ENCODE measurements around the gene CD3D.

Gene CD3D

GRCh38 chr11:118338637-118339061, 3.9 kb downstream of the CD3D start:
- DNase-seq, result peak; percentile 81 to 83

- DNase-seq, result no peak
Observed at GRCh38 chr11:118334745-118335144, 7.8 kb downstream of the CD3D start.

- no peak for DNase-seq
Observed at GRCh38 chr11:118328745-118329144, 13.8 kb downstream of the CD3D start.

DNA sequence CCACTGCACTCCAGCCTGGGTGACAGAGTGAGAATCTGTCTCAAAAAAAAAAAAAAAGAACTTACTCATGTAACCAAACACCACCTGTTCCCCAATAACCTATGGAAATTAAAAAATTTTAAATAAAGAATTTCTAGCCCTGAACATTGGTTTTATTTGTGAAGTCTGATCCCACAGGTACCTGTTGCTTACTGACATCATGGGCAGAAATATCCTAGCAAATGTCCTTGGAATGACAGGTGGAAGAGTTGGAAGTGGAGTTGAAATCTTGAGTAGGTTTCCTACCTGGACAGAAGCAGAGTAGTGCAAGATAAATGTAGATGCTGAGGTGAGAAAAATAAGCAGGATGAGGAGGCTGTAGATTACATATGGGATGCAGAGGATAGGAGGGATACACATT, 17.2 kb downstream of the CD3D start:
- no peak for DNase-seq

DNA sequence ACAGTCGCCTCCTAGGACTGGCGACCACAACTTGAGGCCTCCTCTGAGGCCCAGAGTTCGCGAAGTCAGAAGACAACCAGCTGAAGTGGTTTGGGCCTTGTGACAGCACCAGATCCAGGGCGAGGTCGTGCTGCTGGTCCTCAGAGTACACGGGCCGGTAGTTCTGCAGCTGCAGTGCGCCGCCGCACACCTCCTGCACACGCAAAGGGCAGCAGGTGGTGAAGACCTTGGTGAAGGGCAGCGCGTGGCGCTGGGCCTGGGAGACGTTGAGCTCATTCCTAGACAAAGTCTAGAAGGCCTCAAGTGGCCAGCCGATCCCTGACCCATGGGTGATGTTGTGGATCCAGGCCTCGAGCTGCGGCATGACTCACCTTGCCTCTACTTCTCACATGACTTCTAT, 19.8 kb downstream of the CD3D start:
- peak in 1 of 2 donors; percentile 12 for DNase-seq

DNA sequence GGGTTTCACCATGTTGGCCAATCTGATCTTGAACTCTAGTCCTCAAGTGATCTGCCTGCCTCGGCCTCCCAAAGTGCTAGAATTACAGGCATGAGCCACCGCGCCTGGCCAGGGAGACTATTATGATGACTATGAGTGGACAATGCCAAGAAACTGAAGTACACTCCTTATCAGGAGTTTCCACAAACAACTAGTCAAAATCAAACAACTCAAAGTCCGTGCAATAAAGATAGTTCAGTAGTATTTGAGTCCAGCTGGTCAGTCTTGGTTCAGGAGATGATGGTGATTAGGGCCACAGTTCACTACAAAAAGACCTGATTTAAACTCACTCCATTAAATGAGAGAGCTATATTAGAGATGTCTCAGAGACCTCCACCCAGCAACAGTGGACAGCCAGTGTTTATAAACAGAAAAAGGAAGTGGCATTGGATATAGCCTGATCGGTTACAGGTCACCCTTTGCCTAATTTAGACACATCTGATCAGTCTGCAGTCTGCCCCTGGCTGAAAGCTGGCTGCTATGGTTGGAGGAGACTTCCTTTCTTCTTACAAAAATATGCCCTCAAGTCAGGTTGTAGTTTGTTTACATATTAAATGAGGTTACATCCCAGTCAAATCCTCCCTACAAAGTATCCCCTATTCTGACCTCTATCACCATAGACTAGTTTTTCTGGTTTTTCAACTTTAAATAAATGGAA, 21.0 kb downstream of the CD3D start:
- DNase-seq, result peak in 1 of 2 donors; percentile 17

DNA sequence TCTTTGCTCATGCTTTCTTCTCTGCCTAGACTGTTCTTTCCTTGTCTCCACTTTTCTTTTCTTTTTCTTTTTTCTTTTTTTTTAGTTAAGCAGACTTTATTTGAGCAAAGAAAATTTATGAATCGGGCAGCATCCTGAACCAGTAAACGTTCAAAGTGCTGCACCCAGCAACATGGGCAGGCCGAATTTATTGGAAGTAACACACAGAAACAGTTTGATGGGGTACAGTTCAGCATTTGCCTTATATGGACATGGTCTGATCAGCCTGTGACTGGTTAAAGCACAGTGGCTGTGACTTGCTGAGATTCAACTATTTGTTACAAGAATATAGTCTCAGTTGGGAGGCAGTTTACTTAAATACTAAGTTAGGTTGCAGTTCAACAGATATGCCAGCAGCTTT, 22.0 kb downstream of the CD3D start:
- no peak for DNase-seq

GRCh38 chr11:118319337-118319707, 23.2 kb downstream of the CD3D start:
- DNase-seq, result peak in 1 of 2 donors; percentile 15

- DNase-seq, result no peak
Observed at GRCh38 chr11:118318581-118319336, 23.7 kb downstream of the CD3D start.

- no peak for DNase-seq
Observed at GRCh38 chr11:118318124-118318523, 24.4 kb downstream of the CD3D start.

GRCh38 chr11:118314988-118315411, 27.5 kb downstream of the CD3D start:
- DNase-seq, result no peak

GRCh38 chr11:118313242-118313641, 29.3 kb downstream of the CD3D start:
- DNase-seq, result peak in 1 of 2 donors; percentile 17

DNA sequence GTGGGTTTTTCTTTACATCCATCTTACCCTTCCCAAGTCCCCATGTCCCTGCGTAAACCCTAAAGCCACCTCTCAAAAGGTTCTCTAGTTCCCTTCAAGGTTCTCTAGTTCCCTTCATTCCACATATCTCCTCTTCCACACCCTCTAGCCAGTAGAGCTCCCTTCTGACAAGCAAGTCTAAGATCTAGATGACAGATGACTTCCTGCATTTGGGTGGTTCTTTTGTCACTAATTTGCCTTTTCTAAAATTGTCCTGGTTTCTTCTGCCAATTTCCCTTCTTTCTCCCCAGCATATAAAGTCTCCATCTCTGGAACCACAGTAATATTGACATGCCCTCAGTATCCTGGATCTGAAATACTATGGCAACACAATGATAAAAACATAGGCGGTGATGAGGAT, 30.2 kb downstream of the CD3D start:
- no peak for DNase-seq

DNA sequence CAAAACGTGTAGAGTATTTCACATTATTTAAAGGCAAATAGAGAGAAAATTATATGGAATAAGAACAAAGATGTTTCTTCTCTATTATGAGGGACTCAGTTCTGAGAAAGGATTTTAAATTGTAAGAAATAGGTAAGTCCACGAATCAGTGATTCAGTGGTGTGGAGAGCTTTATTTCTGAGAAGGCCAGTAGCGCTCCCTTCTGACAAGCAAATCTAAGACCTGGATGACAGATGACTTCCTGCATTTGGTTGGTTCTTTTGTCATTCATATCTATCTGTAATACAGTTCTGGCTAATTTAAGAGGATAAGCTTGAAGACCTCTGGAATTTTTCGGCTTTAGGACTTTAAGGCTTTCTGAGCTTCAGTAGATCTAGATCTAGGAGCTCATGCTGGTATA, 31.0 kb downstream of the CD3D start:
- DNase-seq, result peak in 1 of 2 donors; percentile 9

DNA sequence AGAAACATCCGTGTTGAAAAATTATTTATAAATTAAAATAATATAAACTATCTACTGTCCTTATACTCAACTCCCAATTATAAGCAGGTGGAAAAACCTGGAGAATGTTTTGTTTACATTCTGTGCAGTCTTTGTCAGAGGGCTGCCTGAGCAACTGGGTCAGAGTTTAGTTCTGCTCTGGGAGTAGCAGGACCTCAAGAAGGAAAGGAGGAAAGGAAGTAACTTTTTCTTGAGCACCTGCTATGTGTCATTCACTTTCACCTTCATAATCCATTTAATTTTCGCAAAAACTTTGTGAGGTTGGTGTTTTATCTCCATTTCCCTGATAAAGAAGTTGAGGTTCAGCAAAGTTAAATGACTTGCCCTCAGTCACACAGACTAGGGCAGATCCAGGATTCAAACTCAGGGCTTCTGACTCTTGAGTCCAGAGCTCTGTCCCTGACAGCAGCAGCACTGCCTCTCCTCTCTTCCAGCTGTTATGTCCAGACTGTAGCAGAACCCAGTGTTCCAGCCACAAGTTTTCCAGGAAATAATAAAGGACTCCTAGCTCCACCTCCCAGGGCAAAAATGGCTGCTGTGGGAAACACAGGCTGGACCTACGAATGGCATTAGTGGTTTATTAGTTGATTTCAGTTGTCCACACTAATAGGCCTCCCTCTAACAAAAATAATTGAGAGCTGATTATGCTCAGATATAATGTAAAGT, 31.6 kb downstream of the CD3D start:
- peak in 1 of 2 donors; percentile 14 for DNase-seq

- DNase-seq, result peak in 1 of 2 donors; percentile 10
Observed at GRCh38 chr11:118310271-118310670, 32.2 kb downstream of the CD3D start.

DNA sequence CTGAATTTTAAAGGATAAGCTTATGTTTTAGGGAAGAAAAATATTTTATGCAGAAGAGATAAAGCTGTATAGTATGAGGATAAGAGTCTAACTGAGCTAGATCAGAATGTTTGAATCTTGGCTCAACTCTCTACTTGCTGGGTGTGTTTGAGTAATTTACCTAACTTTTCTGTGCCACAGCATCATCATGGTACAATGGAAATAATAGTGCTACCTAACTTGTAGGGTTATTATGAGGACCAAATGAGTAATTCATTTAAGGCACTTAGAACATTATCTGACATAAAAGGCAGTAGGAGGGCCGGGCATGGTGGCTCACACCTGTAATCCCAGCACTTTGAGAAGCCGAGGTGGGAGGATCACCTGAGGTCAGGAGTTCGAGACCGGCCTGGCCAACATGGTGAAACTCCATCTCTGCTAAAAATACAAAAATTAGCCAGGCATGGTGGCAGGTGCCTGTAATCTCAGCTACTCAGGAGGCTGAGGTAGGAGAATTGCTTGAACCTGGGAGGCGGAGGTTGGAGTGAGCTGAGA, 33.4 kb downstream of the CD3D start:
- peak in 1 of 2 donors; percentile 35 for DNase-seq

- DNase-seq, result peak; percentile 49 to 65
Observed at GRCh38 chr11:118306556-118306955, 35.9 kb downstream of the CD3D start.

DNA sequence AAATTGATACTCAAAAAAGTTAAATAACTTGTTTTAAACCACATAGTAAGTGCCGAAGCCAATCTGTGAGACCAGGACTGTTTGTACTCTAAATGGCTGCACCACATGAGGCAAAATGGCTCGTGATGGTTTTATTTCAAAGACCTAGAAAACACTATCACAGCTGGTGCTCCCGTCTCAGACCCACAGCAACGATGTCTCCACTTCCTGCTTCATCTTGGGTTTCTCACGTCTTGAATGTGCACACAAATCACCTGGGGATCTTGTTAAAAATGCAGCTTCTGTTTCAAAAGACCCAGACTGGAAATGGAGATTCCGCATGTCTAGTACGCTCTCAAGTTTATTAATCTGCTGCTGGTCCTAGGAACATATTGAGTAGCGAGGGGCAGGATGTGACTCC, 36.8 kb downstream of the CD3D start:
- peak in 1 of 2 donors; percentile 41 for DNase-seq

- DNase-seq, result peak; percentile 68 to 69
Observed at GRCh38 chr11:118304568-118305248, 37.8 kb downstream of the CD3D start, which contains the start of gene CD3E. Gene CD3E, plus strand, starts transcription at chr11:118304730. Its CDS starts 223 bp downstream, at chr11:118304953.

- DNase-seq, result no peak
Observed at GRCh38 chr11:118304227-118304567, 38.3 kb downstream of the CD3D start.

DNA sequence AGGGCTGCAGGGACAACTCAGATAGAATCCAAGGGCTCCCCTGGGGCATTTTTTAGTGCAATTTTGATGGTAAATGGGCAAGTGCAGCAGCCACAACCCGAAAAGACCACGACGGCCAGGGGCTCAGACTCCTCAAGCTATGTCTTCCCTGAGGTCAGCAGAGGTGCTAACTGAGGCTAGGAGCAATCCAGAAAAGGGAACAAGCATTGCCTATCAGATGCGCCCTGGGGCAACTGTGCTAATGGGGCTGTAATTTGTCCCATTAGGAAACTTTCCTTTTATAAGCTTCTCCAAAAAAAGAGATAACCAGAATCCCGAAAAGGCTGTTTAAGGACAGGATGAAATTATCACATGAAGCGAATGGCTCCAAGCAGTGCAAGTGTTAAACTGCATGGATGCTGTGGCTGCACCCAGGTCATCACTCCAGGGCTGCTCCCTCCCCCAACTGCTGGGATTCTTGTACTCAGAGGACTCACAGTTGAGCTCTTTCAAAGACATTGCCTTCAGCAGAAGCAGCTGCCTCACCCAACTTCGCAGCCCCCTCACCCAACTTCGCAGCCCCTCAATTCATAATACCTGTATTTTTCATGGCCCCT, 40.8 kb downstream of the CD3D start:
- DNase-seq, result peak in 1 of 2 donors; percentile 13

Data from stimulated activated CD4-positive, alpha-beta T cell treated with anti-CD3 and anti-CD28 coated beads, Interleukin-2, amount 100 ng/mL, for 24 hours (primary cell).